HepG2 (cell line): ENCODE data around the gene TMEM79. TPM values are rescaled to one million over a fixed set of nuclear protein-coding genes. Genes with fewer than 3 reads are reported as not detected.

Experiments used
- ATAC-seq: fragments of 200-7000 bp; cut with Tn5 transposase; 3 replicates; pipeline ENCODE4 v1.9.1; 2020; ENCODE audit warnings: mild to moderate bottlenecking, moderate library complexity
- BruUV-seq: library from RNA; stranded (reverse); fragments of 400-500 nt; replicated peaks from 2 replicates; lab custom pipeline; 2021; lab: Mats Ljungman, UMichigan
- CTCF ChIA-PET: fragments of 300-600 bp; formaldehyde crosslinking; extraction: SDS; loops from one replicate; lab custom pipeline; 2021; ENCODE audit warnings: low total read pairs, inconsistent platforms, low intra/inter-chr PET ratio; lab: Yijun Ruan, JAX
- POLR2A ChIA-PET: fragments of 350-600 bp; sonication (Branson Sonifier 250); formaldehyde crosslinking; loops from one replicate; lab custom pipeline; 2020; ENCODE audit warnings: antibody characterized with exemption, inconsistent platforms; lab: Yijun Ruan, JAX
- DNase-seq: peaks from one replicate; pipeline ENCODE4 v3.0.0-alpha.2; 2015; ENCODE audit warnings: low spot score
- FAIRE-seq: peaks from 3 replicates; lab custom pipeline; 2011; peaks lifted over from hg19 to GRCh38; lab: Jason Lieb, UNC
- H2AFZ ChIP-seq: one replicate; pipeline ENCODE4 v1.6.1; 2011; ENCODE audit warnings: low read length, inconsistent platforms
- H3K27ac ChIP-seq: fragments of 300-600 bp; 3 replicates; pipeline ENCODE4 v1.8.0; 2011; ENCODE audit warnings: mixed run types, mild to moderate bottlenecking, mixed read lengths, low read length, inconsistent platforms; ENCODE audit not compliant: insufficient read depth; ENCODE audit errors: extremely low read length
- H3K27me3 ChIP-seq, 2 experiments: fragments of 200-600 bp in 1 of 2; 2 replicates in 1 of 2; 3 replicates in 1 of 2; pipeline versions ENCODE4 v1.6.0 to v1.8.0; 2011; ENCODE audit warnings: low read length in 2 of 2, mild to moderate bottlenecking in 2 of 2, moderate library complexity in 2 of 2, inconsistent platforms in 1 of 2; ENCODE audit not compliant: insufficient read depth in 2 of 2, control insufficient read depth in 1 of 2
- H3K36me3 ChIP-seq, 2 experiments: fragments of 200-600 bp in 1 of 2; replicated peaks in 1 of 2; 2 replicates in 1 of 2; 3 replicates in 1 of 2; pipeline versions ENCODE4 v1.5.1 to v1.8.0; 2011; ENCODE audit warnings: low read length in 2 of 2, inconsistent platforms in 1 of 2; ENCODE audit not compliant: insufficient read depth in 2 of 2, control insufficient read depth in 1 of 2
- H3K4me1 ChIP-seq: 2 replicates; pipeline ENCODE4 v1.5.1; 2012; ENCODE audit warnings: low read length, inconsistent platforms; ENCODE audit not compliant: insufficient read depth
- H3K4me2 ChIP-seq: 2 replicates; pipeline ENCODE4 v1.6.0; 2011; ENCODE audit warnings: low read depth, low read length, inconsistent platforms
- H3K4me3 ChIP-seq, 3 experiments: fragments of 200-600 bp in 1 of 3; sonication (generic), shearing (Covaris generic) in 1 of 3; replicated peaks in 1 of 3; 2 replicates each; pipeline ENCODE4 v1.5.1; 2011 to 2016; ENCODE audit warnings: low read length in 3 of 3, inconsistent platforms in 2 of 3, low read depth in 2 of 3, mild to moderate bottlenecking in 2 of 3, control low read depth in 1 of 3, mixed read lengths in 1 of 3; ENCODE audit not compliant: insufficient read depth in 1 of 3
- H3K79me2 ChIP-seq: one replicate; pipeline ENCODE4 v1.6.1; 2011; ENCODE audit warnings: low read length, inconsistent platforms; ENCODE audit not compliant: insufficient read depth
- H3K9ac ChIP-seq: 2 replicates; pipeline ENCODE4 v1.6.0; 2011; ENCODE audit warnings: mild to moderate bottlenecking, low read depth, low read length, inconsistent platforms; ENCODE audit not compliant: insufficient read depth
- H3K9me3 ChIP-seq: 2 replicates; pipeline ENCODE4 v1.5.1; 2012; ENCODE audit warnings: mild to moderate bottlenecking, low read length
- H4K20me1 ChIP-seq: 2 replicates; pipeline ENCODE4 v1.6.0; 2011; ENCODE audit warnings: inconsistent platforms, mild to moderate bottlenecking, low read length, moderate library complexity; ENCODE audit not compliant: insufficient read depth
- BCL6 ChIP-seq: IDR thresholded peaks from 2 replicates; pipeline ENCODE4 v1.6.1; 2016; ENCODE audit warnings: missing genetic modification reagents, missing compliant biosample characterization
- CREB3 ChIP-seq: sonication (generic); formaldehyde crosslinking; IDR thresholded peaks from 2 replicates; pipeline ENCODE4 v1.5.0; 2020; ENCODE audit warnings: missing genetic modification reagents
- ESRRA ChIP-seq: sonication (generic); formaldehyde crosslinking; IDR thresholded peaks from 2 replicates; pipeline ENCODE4 v1.5.1; 2020; ENCODE audit warnings: mild to moderate bottlenecking, low read depth, missing genetic modification reagents
- HES4 ChIP-seq: sonication (generic); formaldehyde crosslinking; IDR thresholded peaks from 2 replicates; pipeline ENCODE4 v1.9.0; 2021; ENCODE audit warnings: mild to moderate bottlenecking, missing genetic modification reagents, borderline replicate concordance
- HHEX ChIP-seq: IDR thresholded peaks from 2 replicates; pipeline ENCODE4 v1.6.1; 2016; ENCODE audit warnings: control low read depth
- KLF6 ChIP-seq: IDR thresholded peaks from 2 replicates; pipeline ENCODE4 v1.8.0; 2016; ENCODE audit warnings: missing biosample characterization, missing genetic modification reagents
- NFYB ChIP-seq: sonication (generic); formaldehyde crosslinking; IDR thresholded peaks from 2 replicates; pipeline ENCODE4 v1.4.0; 2020; ENCODE audit warnings: missing genetic modification reagents
- WIZ ChIP-seq: sonication (generic); formaldehyde crosslinking; IDR thresholded peaks from 2 replicates; pipeline ENCODE4 v1.5.1; 2020; ENCODE audit warnings: mild to moderate bottlenecking, missing genetic modification reagents
- ZFP62 ChIP-seq: sonication (generic); formaldehyde crosslinking; IDR thresholded peaks from 2 replicates; pipeline ENCODE4 v1.4.0; 2020; ENCODE audit warnings: missing genetic modification reagents
- ZNF335 ChIP-seq: sonication (generic); formaldehyde crosslinking; IDR thresholded peaks from 2 replicates; pipeline ENCODE4 v1.4.0; 2020; ENCODE audit warnings: missing genetic modification reagents
- ZNF451 ChIP-seq: sonication (generic); formaldehyde crosslinking; IDR thresholded peaks from 2 replicates; pipeline ENCODE4 v1.5.0; 2020; ENCODE audit warnings: mild to moderate bottlenecking, missing genetic modification reagents
- ZNF687 ChIP-seq: sonication (generic); formaldehyde crosslinking; IDR thresholded peaks from 2 replicates; pipeline ENCODE4 v1.5.1; 2020; ENCODE audit warnings: mild to moderate bottlenecking, missing genetic modification reagents, moderate library complexity
- ZSCAN21 ChIP-seq: sonication (generic); formaldehyde crosslinking; IDR thresholded peaks from 2 replicates; pipeline ENCODE4 v1.8.0; 2022; ENCODE audit warnings: mild to moderate bottlenecking, missing genetic modification reagents, moderate library complexity, borderline replicate concordance
- WGBS: methylation state at CpG from one replicate; pipeline ENCODE4 v1.1.6; 2017; ENCODE audit warnings: low lambda C conversion rate; 5-methylcytosine and 5-hydroxymethylcytosine counted together
- in situ Hi-C: cut with HindIII; loops from 2 replicates; pipeline ENCODE4 v1.10.0; 2017; ENCODE audit warnings: low pct_unique_long_range_greater_than_20kb; ENCODE audit not compliant: extremely low pct_ligation_motif_present
- intact Hi-C: fragments of 100-400 bp; cut with micrococcal nuclease; formaldehyde crosslinking; loops from one replicate; pipeline ENCODE4 v1.10.0; 2022; ENCODE audit not compliant: unreplicated experiment
- polyA plus RNA-seq, 8 experiments: library from polyadenylated mRNA; depleted of rRNA in 3 of 8; stranded (reverse) in 7 of 8; unstranded in 1 of 8; fragments of >200 nt; fragmentation: Illumina TruSeq in 4 of 8; extraction: Trizol in 4 of 8; gene quantifications; 2 replicates each; pipeline versions ENCODE4 v1.2.1 to v1.2.3, GENCODE V29; 2011 to 2016; ENCODE audit warnings: low read depth in 4 of 8, missing spikeins in 1 of 8, mixed read lengths in 1 of 8; ENCODE audit not compliant: insufficient read depth in 1 of 8
- total RNA-seq, 5 experiments: library from RNA; depleted of rRNA; stranded (reverse); fragments of >200 nt; fragmentation: Illumina TruSeq; extraction: Trizol; gene quantifications; 2 replicates each; pipeline ENCODE4 v1.2.3, GENCODE V29; 2016; ENCODE audit warnings: low read depth in 1 of 5

TMEM79 gene
- total and polyA plus RNA-seq, 2 of the 13 experiments (the other 11 are each of a cell fraction or from before 2014, with no cell fraction given): 1.2 to 1.9 TPM

- in situ Hi-C loops: no loop called here
- no peak within 1 kb of the TSS for H2AFZ ChIP-seq
- H3K27ac ChIP-seq: no peak within 1 kb of the TSS
- H4K20me1 ChIP-seq: no peaks in the 10 kb centered on the region
- H3K4me1 ChIP-seq: peaks cover 30% of the 10 kb centered on the region
- H3K36me3 ChIP-seq: peaks cover 0 to 2% of the 10 kb centered on the region in 2 experiments; a peak in 1 of 5 replicates
- BruUV-seq: no TSS peak
- no peak within 1 kb of the TSS for H3K9ac ChIP-seq
- FAIRE-seq (no peak), DNase-seq (no peak), ATAC-seq (no peak)
- ChIA-PET POLR2A (interaction anchor here (9.2 kb wide), 1 partner anchor 17 kb away, joined by 115 read pairs; the partner anchor contains the start of genes SMG5 and TMEM79), CTCF (no interaction called here)
- no peaks in the 10 kb centered on the region for H3K27me3 ChIP-seq
- intact Hi-C loops: loop anchor here (5.0 kb wide), 1 partner anchor 357 kb away; the partner anchor contains the start of gene RXFP4
- no peaks in the 10 kb centered on the region for H3K9me3 ChIP-seq
- peaks cover 8% of the 10 kb centered on the region for H3K79me2 ChIP-seq
- no peak within 1 kb of the TSS for H3K4me3 ChIP-seq
- no peak within 1 kb of the TSS for H3K4me2 ChIP-seq
- TF ChIP-seq ZNF451: no peak
- TF ChIP-seq, all 625 proteins: peak for 0
- 85% methylated on average over 10 of the region's 19 CpGs for WGBS
These were observed 14.8 kb downstream of the TMEM79 start, which contains the start of gene VHLL for GRCh38 chr1:156298852-156299357. Gene VHLL (minus strand): TSS chr1:156299307. CDS start chr1:156299189, 118 bp downstream.

- BruUV-seq: no TSS peak
- Histone ChIP-seq H3K27me3 (no peaks in the 10 kb centered on the region), H3K4me2 (no peak overlapping the region), H3K4me1 (peaks cover 10% of the 10 kb centered on the region), H3K36me3 (peaks cover 5 to 10% of the 10 kb centered on the region in 2 experiments; a peak in 4 of 5 replicates), H4K20me1 (no peaks in the 10 kb centered on the region), H3K27ac (no peak overlapping the region), H2AFZ (no peak overlapping the region), H3K9ac (no peak overlapping the region), H3K4me3 (no peak overlapping the region), H3K9me3 (no peaks in the 10 kb centered on the region), H3K79me2 (no peaks in the 10 kb centered on the region)
- POLR2A ChIA-PET: interaction anchor here (1.5 to 1.6 kb wide), 2 partner anchors 12 to 21 kb away, joined by 5 to 9 read pairs; partner anchors contain the start of gene SMG5
- ATAC-seq (no peak), DNase-seq (no peak), FAIRE-seq (no peak)
- in situ Hi-C loops (no loop called here), intact Hi-C loops (no loop called here)
- TF ChIP-seq ESRRA (no peak), ZFP62 (CRISPR knock-in tag) (no peak), NFYB (CRISPR knock-in tag) (no peak), BCL6 (CRISPR knock-in tag) (no peak), CREB3 (CRISPR knock-in tag) (no peak), ZNF335 (CRISPR knock-in tag) (no peak), HHEX (CRISPR knock-in tag) (no peak), ZNF687 (CRISPR knock-in tag) (no peak), WIZ (CRISPR knock-in tag) (no peak), ZSCAN21 (no peak), KLF6 (CRISPR knock-in tag) (no peak), HES4 (CRISPR knock-in tag) (no peak)
- 97% methylated on average over 4 of the region's 4 CpGs for WGBS
- CTCF ChIA-PET: no interaction called here
These were observed 19.1 kb downstream of the TMEM79 start for GRCh38 chr1:156303241-156303640.
